Parietal lobe (tissue), 1 donor: ENCODE data around the gene CCNDBP1. TPM values are rescaled to one million over a fixed set of nuclear protein-coding genes. Genes with fewer than 3 reads are reported as not detected.

Source experiments
- total RNA-seq: library from RNA; depleted of rRNA; stranded (reverse); fragments of >200 nt; gene quantifications from one replicate; pipeline ENCODE4 v1.2.3, GENCODE V29; 2014

The CCNDBP1 gene
- 38.5 TPM for total RNA-seq

GRCh38 chr15:43185157-43186002 lies at the start of gene CCNDBP1:
CCNDBP1 (plus strand) TSS chr15:43185403; CDS start chr15:43185499, 96 bp downstream.

GRCh38 chr15:43220991-43221403 lies 35.8 kb downstream of the CCNDBP1 start, which contains the start of gene EPB42:
EPB42 (minus strand) TSS chr15:43221018; CDS start chr15:43220825, 193 bp downstream.

Other genes with a start within 250 kb of the CCNDBP1 start
- gene UBR1, start 79.4 kb upstream of the CCNDBP1 start, total RNA-seq = 83.9 TPM
- gene TMEM62, start 51.8 kb upstream of the CCNDBP1 start, total RNA-seq = 54.8 TPM
- gene EPB42, start 35.6 kb downstream of the CCNDBP1 start, total RNA-seq = 0.31 TPM
- gene TGM5, start 81.5 kb downstream of the CCNDBP1 start, total RNA-seq = not detected
- gene TGM7, start 116.9 kb downstream of the CCNDBP1 start, total RNA-seq = not detected
- gene LCMT2, start 145.2 kb downstream of the CCNDBP1 start, total RNA-seq = 19.1 TPM
- 47.6 TPM for gene ZSCAN29, start 185.6 kb downstream of the CCNDBP1 start, total RNA-seq
- gene TUBGCP4, start 185.7 kb downstream of the CCNDBP1 start, total RNA-seq = 25.7 TPM